ENCODE results near the gene TMEM171. TPM values are rescaled to one million over a fixed set of nuclear protein-coding genes. Genes with fewer than 3 reads are reported as not detected.

TMEM171 gene
- total and polyA plus RNA-seq, 7 donors = 21.7 to 49.9 (median 46.8) TPM; not detected in 4

GRCh38 chr5:73152411-73153388 is 32.3 kb downstream of the TMEM171 start:
- 67 to 89% methylated on average over 14 of the region's 14 CpGs for WGBS, 2 donors
- intact Hi-C loops (cut with DNase I) = no loop called here
- H3K27me3 ChIP-seq = no peaks in the 10 kb centered on the region
- no peak overlapping the region for H3K4me3 ChIP-seq
- no peaks in the 10 kb centered on the region for H3K9me3 ChIP-seq
- H3K4me1 ChIP-seq = no peaks in the 10 kb centered on the region
- no peaks in the 10 kb centered on the region for H3K36me3 ChIP-seq
- no peak overlapping the region for H3K27ac ChIP-seq
- no peak for DNase-seq
- TF ChIP-seq POLR2A (IDR thresholded peaks at IDR 0.05) (no peak), EP300 (IDR thresholded peaks at IDR 0.05) (no peak), POLR2AphosphoS5 (IDR thresholded peaks at IDR 0.05) (no peak), CTCF (IDR thresholded peaks at IDR 0.05) (no peak)

- H3K27me3 ChIP-seq = no peaks in the 10 kb centered on the region
- DNase-seq = no peak
- H3K27ac ChIP-seq = no peak overlapping the region
- H3K4me3 ChIP-seq = no peak overlapping the region
- 67 to 75% methylated on average over 7 of the region's 7 CpGs for WGBS, 2 donors
- TF ChIP-seq EP300 (IDR thresholded peaks at IDR 0.05) (no peak), POLR2A (IDR thresholded peaks at IDR 0.05) (no peak), POLR2AphosphoS5 (IDR thresholded peaks at IDR 0.05) (no peak), CTCF (IDR thresholded peaks at IDR 0.05) (no peak)
- no peaks in the 10 kb centered on the region for H3K36me3 ChIP-seq
- intact Hi-C loops (cut with DNase I) = no loop called here
- no peaks in the 10 kb centered on the region for H3K9me3 ChIP-seq
- no peaks in the 10 kb centered on the region for H3K4me1 ChIP-seq
These were observed 33.1 kb downstream of the TMEM171 start for GRCh38 chr5:73153513-73153912.

GRCh38 chr5:73154208-73155006 is 34.0 kb downstream of the TMEM171 start:
- no peak for DNase-seq
- no peak overlapping the region for H3K4me3 ChIP-seq
- no peak overlapping the region for H3K27ac ChIP-seq
- no peaks in the 10 kb centered on the region for H3K9me3 ChIP-seq
- no peaks in the 10 kb centered on the region for H3K36me3 ChIP-seq
- 81 to 83% methylated on average over 5 of the region's 5 CpGs for WGBS, 2 donors
- H3K4me1 ChIP-seq = no peaks in the 10 kb centered on the region
- H3K27me3 ChIP-seq = peaks cover 0 to 4% (median 0%) of the 10 kb centered on the region in 3 donors
- intact Hi-C loops (cut with DNase I) = no loop called here
- TF ChIP-seq POLR2AphosphoS5 (IDR thresholded peaks at IDR 0.05) (no peak), POLR2A (IDR thresholded peaks at IDR 0.05) (no peak), CTCF (IDR thresholded peaks at IDR 0.05) (no peak), EP300 (IDR thresholded peaks at IDR 0.05) (no peak)

- H3K4me1 ChIP-seq = no peaks in the 10 kb centered on the region
- H3K4me3 ChIP-seq = no peak overlapping the region
- no peaks in the 10 kb centered on the region for H3K36me3 ChIP-seq
- TF ChIP-seq EP300 (IDR thresholded peaks at IDR 0.05) (no peak), POLR2AphosphoS5 (IDR thresholded peaks at IDR 0.05) (no peak), CTCF (IDR thresholded peaks at IDR 0.05) (no peak)
- intact Hi-C loops (cut with DNase I) = no loop called here
- peaks cover 0 to 6% (median 0%) of the 10 kb centered on the region in 3 donors for H3K27me3 ChIP-seq
- H3K27ac ChIP-seq = no peak overlapping the region
- WGBS, 2 donors = 85 to 87% methylated on average over 18 of the region's 18 CpGs
- no peak for DNase-seq
- no peaks in the 10 kb centered on the region for H3K9me3 ChIP-seq
These were observed 35.2 kb downstream of the TMEM171 start for GRCh38 chr5:73155271-73156222.

All from sigmoid colon (tissue), 7 donors.